Left ventricle myocardium inferior (tissue), 1 donor: ENCODE measurements around the gene TAOK2. TPM values are rescaled to one million over a fixed set of nuclear protein-coding genes. Genes with fewer than 3 reads are reported as not detected.
"Not testable (repeated sequence)": the region's sequence is repeated elsewhere in the genome, so short reads cannot be mapped to it uniquely, and the experiment has no call there.

Source experiments
- DNase-seq: peaks from one replicate; pipeline ENCODE4 v3.0.0-alpha.2; 2020
- H3K27ac ChIP-seq: fragments of 200-600 bp; replicated peaks from 2 replicates; pipeline ENCODE4 v1.8.0; 2021
- H3K27me3 ChIP-seq: fragments of 200-600 bp; 2 replicates; pipeline ENCODE4 v1.8.0; 2021; ENCODE audit warnings: low read depth
- H3K36me3 ChIP-seq: fragments of 200-600 bp; 2 replicates; pipeline ENCODE4 v1.8.0; 2021
- H3K4me1 ChIP-seq: fragments of 200-600 bp; 2 replicates; pipeline ENCODE4 v1.8.0; 2021
- H3K4me3 ChIP-seq: fragments of 200-600 bp; 2 replicates; pipeline ENCODE4 v1.8.0; 2021; ENCODE audit warnings: mild to moderate bottlenecking, moderate library complexity
- H3K9me3 ChIP-seq: fragments of 200-600 bp; replicated peaks from 2 replicates; pipeline ENCODE4 v1.8.0; 2021
- intact Hi-C: fragments of 100-400 bp; cut with micrococcal nuclease; formaldehyde crosslinking; loops from one replicate; pipeline ENCODE4 v1.11.0; 2022
- total RNA-seq: library from RNA; stranded (reverse); fragmentation: NEBNext Ultra II Directional; extraction: Animal tissue kit (Norgen Biotek cat#: 25700); gene quantifications from one replicate; pipeline ENCODE4 v1.2.1, GENCODE V29; 2021
- TF ChIP-seq, protein P1 (sequence below): fragments of 200-600 bp; IDR thresholded peaks from 2 replicates; pipeline ENCODE4 v1.8.0; 2021; ENCODE audit warnings: antibody characterized with exemption, mild to moderate bottlenecking, borderline replicate concordance
- donor health status: DM: no; HTN: yes; CAD: no; lungs with severe emphysema.

Gene TAOK2
- total RNA-seq, 1 donor from 2014 or later: 34.3 TPM

DNA sequence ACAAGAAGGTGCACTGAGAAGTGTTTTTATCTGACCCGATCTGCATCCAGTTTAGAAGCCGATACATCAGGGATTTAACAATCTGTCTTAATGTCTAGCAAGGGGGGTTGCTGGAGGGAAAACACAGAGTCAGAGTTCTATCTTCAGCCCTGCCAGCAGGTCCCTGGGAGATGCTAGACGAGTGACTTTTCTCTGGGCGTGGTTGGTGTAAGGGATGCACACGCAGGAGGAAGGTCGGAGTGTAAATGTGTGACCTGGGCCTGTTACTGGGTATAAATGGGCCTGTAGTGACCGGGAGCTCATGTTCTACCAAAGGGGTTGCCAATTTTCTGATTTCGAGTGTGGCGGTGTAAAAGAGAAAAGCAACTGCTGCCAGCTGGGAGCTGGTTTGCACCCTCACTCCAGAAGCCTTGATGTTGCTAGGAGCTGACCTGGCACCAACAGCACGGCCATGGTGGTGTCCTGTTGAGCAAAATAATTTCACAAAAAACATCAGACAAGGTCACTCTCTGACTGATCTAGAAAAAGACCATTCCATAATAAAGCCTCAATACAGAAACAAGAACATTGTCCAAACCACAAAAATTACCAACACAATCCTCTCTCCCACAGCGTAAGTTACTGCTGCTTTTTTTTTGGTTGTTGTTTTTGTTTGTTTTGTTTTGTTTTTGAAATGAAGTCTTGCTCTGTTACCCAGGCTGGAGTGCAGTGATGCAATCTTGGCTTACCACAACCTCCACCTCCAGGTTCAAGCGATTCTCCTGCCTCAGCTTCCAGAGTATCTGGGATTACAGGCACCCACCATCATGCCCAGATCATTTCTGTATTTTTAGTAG lies 46.4 kb upstream of the TAOK2 start:
- TF ChIP-seq, protein P1, sequence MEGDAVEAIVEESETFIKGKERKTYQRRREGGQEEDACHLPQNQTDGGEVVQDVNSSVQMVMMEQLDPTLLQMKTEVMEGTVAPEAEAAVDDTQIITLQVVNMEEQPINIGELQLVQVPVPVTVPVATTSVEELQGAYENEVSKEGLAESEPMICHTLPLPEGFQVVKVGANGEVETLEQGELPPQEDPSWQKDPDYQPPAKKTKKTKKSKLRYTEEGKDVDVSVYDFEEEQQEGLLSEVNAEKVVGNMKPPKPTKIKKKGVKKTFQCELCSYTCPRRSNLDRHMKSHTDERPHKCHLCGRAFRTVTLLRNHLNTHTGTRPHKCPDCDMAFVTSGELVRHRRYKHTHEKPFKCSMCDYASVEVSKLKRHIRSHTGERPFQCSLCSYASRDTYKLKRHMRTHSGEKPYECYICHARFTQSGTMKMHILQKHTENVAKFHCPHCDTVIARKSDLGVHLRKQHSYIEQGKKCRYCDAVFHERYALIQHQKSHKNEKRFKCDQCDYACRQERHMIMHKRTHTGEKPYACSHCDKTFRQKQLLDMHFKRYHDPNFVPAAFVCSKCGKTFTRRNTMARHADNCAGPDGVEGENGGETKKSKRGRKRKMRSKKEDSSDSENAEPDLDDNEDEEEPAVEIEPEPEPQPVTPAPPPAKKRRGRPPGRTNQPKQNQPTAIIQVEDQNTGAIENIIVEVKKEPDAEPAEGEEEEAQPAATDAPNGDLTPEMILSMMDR: no peak
- Histone ChIP-seq H3K36me3 (peaks cover 12% of the 10 kb centered on the region), H3K4me3 (peak overlapping the region; percentile 100), H3K27me3 (no peaks in the 10 kb centered on the region), H3K27ac (peak overlapping the region; percentile 91), H3K4me1 (peaks cover 35% of the 10 kb centered on the region), H3K9me3 (no peaks in the 10 kb centered on the region)
- intact Hi-C loops: no loop called here
- DNase-seq: no peak

DNA sequence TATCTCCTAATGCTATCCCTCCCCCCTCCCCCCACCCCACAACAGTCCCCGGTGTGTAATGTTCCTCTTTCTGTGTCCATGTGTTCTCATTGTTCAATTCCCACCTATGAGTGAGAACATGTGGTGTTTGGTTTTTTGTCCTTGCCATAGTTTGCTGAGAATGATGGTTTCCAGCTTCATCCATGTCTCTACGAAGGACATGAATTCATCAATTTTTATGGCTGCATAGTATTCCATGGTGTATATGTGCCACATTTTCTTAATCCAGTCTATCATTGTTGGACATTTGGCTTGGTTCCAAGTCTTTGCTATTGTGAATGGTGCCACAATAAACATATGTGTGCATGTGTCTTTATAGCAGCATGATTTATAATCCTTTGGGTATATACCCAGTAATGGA lies 41.9 kb upstream of the TAOK2 start:
- H3K9me3 ChIP-seq, H3K4me3 ChIP-seq, DNase-seq, H3K36me3 ChIP-seq, H3K27me3 ChIP-seq, H3K4me1 ChIP-seq, H3K27ac ChIP-seq, intact Hi-C loops: not testable (repeated sequence)

DNA sequence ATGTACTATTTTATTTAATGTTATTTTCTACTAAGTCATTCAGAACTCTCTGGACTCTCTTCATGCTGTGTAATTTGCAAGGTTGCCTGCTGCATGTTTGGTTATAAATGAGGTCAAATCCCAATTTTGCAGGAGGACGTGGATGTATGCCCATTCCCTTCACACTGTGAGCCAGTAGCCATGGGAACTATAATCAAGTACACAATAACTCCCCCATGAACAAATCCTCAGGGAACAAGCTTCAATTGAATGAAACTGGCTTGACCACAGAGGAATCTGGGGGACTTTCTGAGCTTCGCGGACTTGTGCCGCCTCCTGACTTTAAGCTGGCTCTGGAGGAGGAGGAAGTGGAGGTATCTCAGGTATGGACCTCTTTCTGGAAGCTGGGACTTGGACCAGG lies 33.0 kb upstream of the TAOK2 start:
- intact Hi-C loops: no loop called here

DNA sequence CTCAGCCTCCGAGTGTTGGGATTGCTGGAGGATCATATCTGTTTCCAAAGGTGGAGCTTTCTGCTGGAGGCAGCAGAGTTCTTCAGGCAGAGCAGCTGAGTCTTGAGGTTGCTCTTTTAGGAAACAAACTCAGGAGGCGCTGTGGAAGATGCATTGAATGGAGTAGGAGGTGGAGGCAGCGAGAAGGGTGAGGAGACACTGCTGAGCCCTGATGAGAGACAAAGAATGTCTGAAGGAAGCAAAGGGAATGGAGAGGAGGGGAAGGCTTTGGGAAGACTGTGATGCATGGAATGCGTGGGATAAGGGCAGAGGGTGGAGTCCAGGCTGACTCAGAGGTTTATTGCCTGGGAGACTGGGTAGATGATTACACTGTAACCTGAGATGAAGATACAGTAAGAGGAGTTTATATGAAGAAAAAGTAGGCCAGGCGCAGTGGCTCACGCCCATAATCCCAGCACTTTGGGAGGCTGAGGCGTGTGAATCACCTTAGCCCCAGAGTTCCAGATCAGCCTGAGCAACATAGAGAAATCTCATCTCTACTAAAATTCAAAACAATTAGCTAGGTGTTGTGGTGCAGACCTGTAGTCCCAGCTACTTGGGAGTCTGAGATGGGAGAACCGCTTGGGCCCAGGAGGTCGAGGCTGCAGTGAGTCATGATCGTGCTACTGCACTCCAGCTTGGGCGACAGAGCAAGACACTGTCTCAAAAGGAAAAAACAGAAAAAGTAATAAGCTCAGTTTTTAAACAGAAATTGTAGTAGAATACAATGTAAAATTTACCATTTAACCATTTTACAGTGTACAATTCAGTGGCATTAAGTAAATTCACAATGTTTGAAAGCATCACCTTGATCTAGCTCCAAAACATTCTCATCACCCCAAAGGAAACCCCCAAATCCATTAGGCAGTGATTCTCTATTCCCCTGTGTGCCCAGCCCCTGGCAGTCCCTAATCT lies 29.5 kb upstream of the TAOK2 start:
- no peak overlapping the region for H3K4me3 ChIP-seq
- no peak overlapping the region for H3K27ac ChIP-seq
- no peaks in the 10 kb centered on the region for H3K36me3 ChIP-seq
- H3K4me1 ChIP-seq: no peaks in the 10 kb centered on the region
- intact Hi-C loops: no loop called here
- H3K27me3 ChIP-seq: peaks cover 22% of the 10 kb centered on the region
- peaks cover 4% of the 10 kb centered on the region for H3K9me3 ChIP-seq
- TF ChIP-seq, protein P1: no peak
- no peak for DNase-seq

More for the DNA sequence above, 33.0 kb upstream of the TAOK2 start:
- TF ChIP-seq, protein P1: no peak
- DNase-seq: no peak
- Histone ChIP-seq H3K9me3 (peaks cover 4% of the 10 kb centered on the region), H3K36me3 (no peaks in the 10 kb centered on the region), H3K27me3 (peaks cover 22% of the 10 kb centered on the region), H3K4me1 (no peaks in the 10 kb centered on the region), H3K27ac (no peak overlapping the region), H3K4me3 (no peak overlapping the region)

DNA sequence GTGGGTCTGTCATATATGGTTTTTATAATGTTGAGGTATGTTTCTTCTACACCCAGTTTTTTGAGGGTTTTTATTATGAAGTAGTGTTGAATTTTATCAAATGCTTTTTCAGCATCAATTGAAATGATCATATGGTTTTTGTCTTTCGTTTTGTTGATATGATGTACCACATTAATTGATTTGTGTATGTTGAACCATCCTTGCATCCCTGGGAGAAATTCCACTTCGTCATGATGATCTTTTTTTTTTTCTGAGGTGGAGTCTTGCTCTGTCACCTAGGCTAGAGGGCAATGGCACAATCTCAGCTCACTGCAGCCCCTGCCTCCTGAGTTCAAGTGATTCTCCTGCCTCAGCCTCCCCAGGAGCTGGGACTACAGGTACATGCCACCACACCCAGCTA lies 25.8 kb upstream of the TAOK2 start:
- Histone ChIP-seq H3K36me3 (no peaks in the 10 kb centered on the region), H3K27me3 (no peaks in the 10 kb centered on the region), H3K4me1 (no peaks in the 10 kb centered on the region), H3K9me3 (peaks cover 9% of the 10 kb centered on the region), H3K27ac (no peak overlapping the region), H3K4me3 (no peak overlapping the region)
- TF ChIP-seq, protein P1: no peak
- DNase-seq: no peak
- intact Hi-C loops: no loop called here
